Lower leg skin (tissue), 3 donors: ENCODE measurements around the gene CASK.

Source experiments
- POLR2A ChIP-seq, 2 donors: fragments of 450-650 bp; IDR thresholded peaks; one replicate each; pipeline ENCODE4 v1.6.1; 2016 to 2017; ENCODE audit warnings: antibody characterized with exemption in 2 of 2, mild to moderate bottlenecking in 1 of 2, moderate library complexity in 1 of 2
- TF ChIP-seq, protein P1 (sequence below), 3 donors: fragments of 450-650 bp; IDR thresholded peaks; one replicate each; pipeline ENCODE4 v1.5.1; 2016; ENCODE audit warnings: antibody characterized with exemption in 3 of 3, mild to moderate bottlenecking in 3 of 3, moderate library complexity in 2 of 3

DNA sequence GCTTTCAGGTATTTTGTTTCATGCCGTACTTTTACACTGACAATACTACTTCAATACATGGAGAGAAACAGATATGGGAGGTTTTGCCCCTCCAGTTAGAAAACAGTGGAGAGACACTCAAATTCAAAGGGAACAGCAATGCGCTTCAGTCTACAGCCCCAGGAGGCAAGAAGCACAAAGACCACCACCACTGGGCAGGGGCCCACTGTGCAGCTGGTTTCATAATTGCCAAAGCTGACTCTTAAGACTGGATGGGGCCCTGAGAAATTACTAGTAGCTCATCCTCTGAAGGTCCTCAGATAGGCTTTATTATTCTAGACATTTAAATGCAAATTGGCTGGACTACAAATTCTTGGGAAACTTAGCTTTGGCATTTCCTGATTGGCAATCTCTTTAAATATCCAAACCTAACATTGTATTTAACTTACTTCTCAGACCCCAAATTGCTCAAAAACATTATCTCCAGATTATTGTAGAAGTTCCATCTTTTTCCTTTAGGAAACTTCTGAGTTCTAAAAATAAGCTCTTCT, 320.5 kb downstream of the CASK start:
- TF ChIP-seq POLR2A (IDR thresholded peaks at IDR 0.05) = no peak
- TF ChIP-seq, protein P1, sequence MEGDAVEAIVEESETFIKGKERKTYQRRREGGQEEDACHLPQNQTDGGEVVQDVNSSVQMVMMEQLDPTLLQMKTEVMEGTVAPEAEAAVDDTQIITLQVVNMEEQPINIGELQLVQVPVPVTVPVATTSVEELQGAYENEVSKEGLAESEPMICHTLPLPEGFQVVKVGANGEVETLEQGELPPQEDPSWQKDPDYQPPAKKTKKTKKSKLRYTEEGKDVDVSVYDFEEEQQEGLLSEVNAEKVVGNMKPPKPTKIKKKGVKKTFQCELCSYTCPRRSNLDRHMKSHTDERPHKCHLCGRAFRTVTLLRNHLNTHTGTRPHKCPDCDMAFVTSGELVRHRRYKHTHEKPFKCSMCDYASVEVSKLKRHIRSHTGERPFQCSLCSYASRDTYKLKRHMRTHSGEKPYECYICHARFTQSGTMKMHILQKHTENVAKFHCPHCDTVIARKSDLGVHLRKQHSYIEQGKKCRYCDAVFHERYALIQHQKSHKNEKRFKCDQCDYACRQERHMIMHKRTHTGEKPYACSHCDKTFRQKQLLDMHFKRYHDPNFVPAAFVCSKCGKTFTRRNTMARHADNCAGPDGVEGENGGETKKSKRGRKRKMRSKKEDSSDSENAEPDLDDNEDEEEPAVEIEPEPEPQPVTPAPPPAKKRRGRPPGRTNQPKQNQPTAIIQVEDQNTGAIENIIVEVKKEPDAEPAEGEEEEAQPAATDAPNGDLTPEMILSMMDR (IDR thresholded peaks at IDR 0.05) = no peak
